Esophagus squamous epithelium (tissue), 5 donors: ENCODE measurements around the gene CTXN1. TPM values are rescaled to one million over a fixed set of nuclear protein-coding genes. Genes with fewer than 3 reads are reported as not detected.
A peak's percentile ranks its signal among the peaks of the same experiment; 100 is the strongest.

ENCODE experiments used
- DNase-seq: peaks from one replicate; lab custom pipeline; 2025; lab: John Stamatoyannopoulos, UW
- H3K27ac ChIP-seq, 4 donors: fragments of 200-600 bp; sonication (generic); one replicate each; pipeline ENCODE4 v1.5.1; 2016 to 2019; ENCODE audit warnings: mild to moderate bottlenecking in 1 of 4
- H3K27me3 ChIP-seq, 4 donors: fragments of 200-600 bp; sonication (generic); 1 replicate in 3 of 4; 2 replicates in 1 of 4; pipeline versions ENCODE4 v1.5.1 to v1.6.0; 2017 to 2021; ENCODE audit warnings: antibody characterized with exemption in 1 of 4
- H3K36me3 ChIP-seq, 3 donors: fragments of 200-600 bp; sonication (generic); one replicate each; pipeline ENCODE4 v1.5.1; 2016 to 2019
- H3K4me1 ChIP-seq, 3 donors: fragments of 200-600 bp; sonication (generic); one replicate each; pipeline ENCODE4 v1.5.1; 2017 to 2019
- H3K4me3 ChIP-seq, 4 donors: fragments of 200-600 bp; sonication (generic); 1 replicate in 3 of 4; 2 replicates in 1 of 4; pipeline ENCODE4 v1.5.1; 2016 to 2019; ENCODE audit warnings: mild to moderate bottlenecking in 2 of 4, moderate library complexity in 1 of 4
- H3K9me3 ChIP-seq, 3 donors: fragments of 200-600 bp; sonication (generic); one replicate each; pipeline ENCODE4 v1.5.1; 2016 to 2019
- CTCF ChIP-seq, 6 experiments: fragments of 450-650 bp in 4 of 6; fragments of 200-600 bp in 2 of 6; sonication (generic) in 2 of 6; IDR thresholded peaks; one replicate each; pipeline ENCODE4 v1.5.1; 2016 to 2019; ENCODE audit warnings: antibody characterized with exemption in 6 of 6, mild to moderate bottlenecking in 4 of 6, moderate library complexity in 4 of 6
- POLR2A ChIP-seq, 4 donors: fragments of 450-650 bp; IDR thresholded peaks; one replicate each; pipeline ENCODE4 v1.6.1; 2017; ENCODE audit warnings: antibody characterized with exemption in 4 of 4, mild to moderate bottlenecking in 4 of 4, moderate library complexity in 3 of 4
- WGBS, 2 donors: methylation state at CpG; one replicate each; pipeline ENCODE4 v1.1.5; 2018; 5-methylcytosine and 5-hydroxymethylcytosine counted together
- intact Hi-C: fragments of 100-400 bp; cut with DNase I; formaldehyde crosslinking; loops from one replicate; pipeline ENCODE4 v1.15.0; 2022
- total RNA-seq, 4 donors: library from RNA; depleted of rRNA; stranded (reverse); fragments of >200 nt; gene quantifications; one replicate each; pipeline ENCODE4 v1.1.0, GENCODE V29; 2016
- donor health status: DM: yes; HTN: yes; CAD: no.

Gene CTXN1
- total RNA-seq, 4 donors from 2014 or later, result 0.35 to 2.7 (median 0.75) TPM; not detected in 1

- Histone ChIP-seq H3K36me3 (peaks cover 16 to 48% (median 22%) of the 10 kb centered on the region in 3 donors), H3K9me3 (no peaks in the 10 kb centered on the region), H3K4me1 (peaks cover 36 to 89% (median 47%) of the 10 kb centered on the region in 3 donors), H3K27me3 (peaks cover 0 to 19% (median 0%) of the 10 kb centered on the region in 4 donors), H3K4me3 (peak overlapping the region in 1 of 4 donors; percentile 27), H3K27ac (peak overlapping the region; percentile 63 to 91 (median 84))
- 80 to 88% methylated on average over 1 to 6 of the region's 23 CpGs for WGBS, 2 donors
- intact Hi-C loops, result no loop called here
- TF ChIP-seq CTCF (IDR thresholded peaks at IDR 0.05), result no peak
- TF ChIP-seq POLR2A (IDR thresholded peaks at IDR 0.05), result no peak
- DNase-seq, result no peak
These were observed 1.8 kb upstream of the CTXN1 start for GRCh38 chr19:7927605-7928333.

GRCh38 chr19:7926727-7927604 lies 1.0 kb upstream of the CTXN1 start:
- H3K4me3 ChIP-seq, result peak overlapping the region in 1 of 4 donors; percentile 71
- peaks cover 37 to 97% (median 52%) of the 10 kb centered on the region in 3 donors for H3K4me1 ChIP-seq
- H3K36me3 ChIP-seq, result peaks cover 8 to 48% (median 19%) of the 10 kb centered on the region in 3 donors
- peaks cover 0 to 19% (median 0%) of the 10 kb centered on the region in 4 donors for H3K27me3 ChIP-seq
- intact Hi-C loops, result no loop called here
- no peaks in the 10 kb centered on the region for H3K9me3 ChIP-seq
- peak overlapping the region; percentile 63 to 91 (median 84) for H3K27ac ChIP-seq
- no peak for DNase-seq
- WGBS, 2 donors, result 50 to 53% methylated on average over 2 to 8 of the region's 32 CpGs
- no peak for TF ChIP-seq POLR2A (IDR thresholded peaks at IDR 0.05)
- TF ChIP-seq CTCF (IDR thresholded peaks at IDR 0.05), result no peak

- H3K4me3 ChIP-seq, result peak overlapping the region; percentile 31 to 71 (median 50)
- intact Hi-C loops, result no loop called here
- peaks cover 47 to 93% (median 58%) of the 10 kb centered on the region in 3 donors for H3K4me1 ChIP-seq
- H3K27me3 ChIP-seq, result peaks cover 0 to 19% (median 0%) of the 10 kb centered on the region in 4 donors
- WGBS, 2 donors, result no CpG with 5 or more reads among the region's 98 CpGs
- TF ChIP-seq CTCF (IDR thresholded peaks at IDR 0.05) (peak; percentile 68 to 86 (median 80)), POLR2A (IDR thresholded peaks at IDR 0.05) (no peak)
- H3K27ac ChIP-seq, result peak overlapping the region; percentile 44 to 91 (median 72)
- DNase-seq, result no peak
- peaks cover 0 to 36% (median 11%) of the 10 kb centered on the region in 3 donors for H3K36me3 ChIP-seq
- no peaks in the 10 kb centered on the region for H3K9me3 ChIP-seq
These were observed 624 bp downstream of the CTXN1 start for GRCh38 chr19:7925171-7925851.

GRCh38 chr19:7924651-7925170 lies 1.2 kb downstream of the CTXN1 start:
- WGBS, 2 donors, result 19 to 71% methylated on average over 8 to 12 of the region's 34 CpGs
- Histone ChIP-seq H3K9me3 (no peaks in the 10 kb centered on the region), H3K27me3 (peaks cover 0 to 19% (median 0%) of the 10 kb centered on the region in 4 donors), H3K36me3 (peaks cover 0 to 30% (median 11%) of the 10 kb centered on the region in 3 donors), H3K4me3 (peak overlapping the region in 3 of 4 donors; percentile 44 to 71 (median 57)), H3K4me1 (peaks cover 50 to 92% (median 58%) of the 10 kb centered on the region in 3 donors), H3K27ac (peak overlapping the region; percentile 44 to 91 (median 72))
- intact Hi-C loops, result no loop called here
- DNase-seq, result no peak
- TF ChIP-seq POLR2A (IDR thresholded peaks at IDR 0.05) (no peak), CTCF (IDR thresholded peaks at IDR 0.05) (no peak)
